NCI-H2171 treated with DMSO at 0.1 percent for 48 hours (cell line): Measurements from ENCODE around the gene PRR12.
A peak's percentile ranks its signal among the peaks of the same experiment; 100 is the strongest.
"Not testable (repeated sequence)": the region's sequence is repeated elsewhere in the genome, so short reads cannot be mapped to it uniquely, and the experiment has no call there.

Experiments used
- DNase-seq: peaks from one replicate; lab custom pipeline; 2025; lab: John Stamatoyannopoulos, UW

The PRR12 gene

GRCh38 chr19:49617860-49618259, 26.9 kb downstream of the PRR12 start:
- DNase-seq = not testable (repeated sequence)

- no peak for DNase-seq
These were observed 34.3 kb downstream of the PRR12 start for GRCh38 chr19:49624967-49625910.

- no peak for DNase-seq
These were observed 35.2 kb downstream of the PRR12 start for GRCh38 chr19:49626226-49626625.

- DNase-seq = no peak
These were observed 38.7 kb downstream of the PRR12 start for GRCh38 chr19:49629659-49630058.

GRCh38 chr19:49631014-49631588, 40.1 kb downstream of the PRR12 start:
- DNase-seq = peak; percentile 31

GRCh38 chr19:49631610-49632192, 40.7 kb downstream of the PRR12 start:
- no peak for DNase-seq

- DNase-seq = no peak
These were observed 41.6 kb downstream of the PRR12 start for GRCh38 chr19:49632576-49632975.

- DNase-seq = not testable (repeated sequence)
These were observed 42.3 kb downstream of the PRR12 start for GRCh38 chr19:49633273-49633672.

GRCh38 chr19:49635530-49636232, 44.7 kb downstream of the PRR12 start:
- DNase-seq = peak; percentile 35

GRCh38 chr19:49636233-49636932, 45.4 kb downstream of the PRR12 start:
- no peak for DNase-seq

GRCh38 chr19:49637821-49638738, 47.1 kb downstream of the PRR12 start:
- no peak for DNase-seq

GRCh38 chr19:49639401-49640112, 48.6 kb downstream of the PRR12 start:
- DNase-seq = peak; percentile 21

GRCh38 chr19:49640113-49640898, 49.3 kb downstream of the PRR12 start, which contains the start of gene RRAS:
RRAS (minus strand) TSS chr19:49640143; CDS start chr19:49640098, 45 bp downstream.
- DNase-seq = peak; percentile 100

- DNase-seq = peak; percentile 99
These were observed 50.9 kb downstream of the PRR12 start, which contains the start of gene SCAF1 for GRCh38 chr19:49641688-49642491. SCAF1 (plus strand) TSS chr19:49642209; CDS start chr19:49645027, 2,818 bp downstream.

- DNase-seq = peak; percentile 20
These were observed 51.6 kb downstream of the PRR12 start for GRCh38 chr19:49642492-49643035.

GRCh38 chr19:49643466-49643865, 52.5 kb downstream of the PRR12 start:
- no peak for DNase-seq

- DNase-seq = no peak
These were observed 54.6 kb downstream of the PRR12 start for GRCh38 chr19:49645592-49645991.

GRCh38 chr19:49645995-49646394, 55.0 kb downstream of the PRR12 start:
- no peak for DNase-seq
